WERI-Rb-1 (cell line): ENCODE results near the gene PAQR8.

Source experiments
- DNase-seq: peaks from one replicate; pipeline ENCODE4 v3.0.0-alpha.2; 2020
- H3K27ac ChIP-seq: fragments of 250-450 bp; sonication (Bioruptor Pico); 2 replicates; pipeline ENCODE4 v1.5.1; 2020; ENCODE audit warnings: mild to moderate bottlenecking, moderate library complexity
- H3K27me3 ChIP-seq: fragments of 250-450 bp; sonication (Bioruptor Pico); 2 replicates; pipeline ENCODE4 v1.5.1; 2021; ENCODE audit warnings: mild to moderate bottlenecking, low read depth, moderate library complexity; ENCODE audit not compliant: insufficient read depth, severe bottlenecking
- H3K36me3 ChIP-seq: fragments of 250-450 bp; sonication (Bioruptor Pico); 2 replicates; pipeline ENCODE4 v1.5.1; 2020; ENCODE audit warnings: mild to moderate bottlenecking, moderate library complexity
- H3K4me3 ChIP-seq: 2 replicates; pipeline ENCODE4 v1.5.1; 2011; ENCODE audit warnings: low read depth, mild to moderate bottlenecking, control low read depth, low read length
- H3K9me3 ChIP-seq: fragments of 250-450 bp; sonication (Bioruptor Pico); 2 replicates; pipeline ENCODE4 v1.5.1; 2021; ENCODE audit warnings: mild to moderate bottlenecking, moderate library complexity; ENCODE audit not compliant: severe bottlenecking
- TF ChIP-seq, protein P1 (sequence below): IDR thresholded peaks from 2 replicates; pipeline ENCODE4 v1.5.1; 2011; ENCODE audit warnings: low read depth, mild to moderate bottlenecking, control low read depth, inconsistent platforms, low read length

PAQR8 gene

GRCh38 chr6:52435345-52435744 is 73.4 kb downstream of the PAQR8 start:
- DNase-seq, result no peak
- Histone ChIP-seq H3K27ac (no peak overlapping the region), H3K4me3 (no peak overlapping the region), H3K36me3 (peaks cover 4% of the 10 kb centered on the region; the same call in 1 of the 2 replicates), H3K27me3 (no peaks in the 10 kb centered on the region), H3K9me3 (no peaks in the 10 kb centered on the region)
- TF ChIP-seq, protein P1, sequence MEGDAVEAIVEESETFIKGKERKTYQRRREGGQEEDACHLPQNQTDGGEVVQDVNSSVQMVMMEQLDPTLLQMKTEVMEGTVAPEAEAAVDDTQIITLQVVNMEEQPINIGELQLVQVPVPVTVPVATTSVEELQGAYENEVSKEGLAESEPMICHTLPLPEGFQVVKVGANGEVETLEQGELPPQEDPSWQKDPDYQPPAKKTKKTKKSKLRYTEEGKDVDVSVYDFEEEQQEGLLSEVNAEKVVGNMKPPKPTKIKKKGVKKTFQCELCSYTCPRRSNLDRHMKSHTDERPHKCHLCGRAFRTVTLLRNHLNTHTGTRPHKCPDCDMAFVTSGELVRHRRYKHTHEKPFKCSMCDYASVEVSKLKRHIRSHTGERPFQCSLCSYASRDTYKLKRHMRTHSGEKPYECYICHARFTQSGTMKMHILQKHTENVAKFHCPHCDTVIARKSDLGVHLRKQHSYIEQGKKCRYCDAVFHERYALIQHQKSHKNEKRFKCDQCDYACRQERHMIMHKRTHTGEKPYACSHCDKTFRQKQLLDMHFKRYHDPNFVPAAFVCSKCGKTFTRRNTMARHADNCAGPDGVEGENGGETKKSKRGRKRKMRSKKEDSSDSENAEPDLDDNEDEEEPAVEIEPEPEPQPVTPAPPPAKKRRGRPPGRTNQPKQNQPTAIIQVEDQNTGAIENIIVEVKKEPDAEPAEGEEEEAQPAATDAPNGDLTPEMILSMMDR, result no peak

GRCh38 chr6:52438926-52439325 is 77.0 kb downstream of the PAQR8 start:
- no peak for DNase-seq
- no peaks in the 10 kb centered on the region for H3K27me3 ChIP-seq
- TF ChIP-seq, protein P1, result no peak
- no peaks in the 10 kb centered on the region for H3K9me3 ChIP-seq
- no peak overlapping the region for H3K27ac ChIP-seq
- peaks cover 6% of the 10 kb centered on the region; the same call in 1 of the 2 replicates for H3K36me3 ChIP-seq
- H3K4me3 ChIP-seq, result no peak overlapping the region

DNA sequence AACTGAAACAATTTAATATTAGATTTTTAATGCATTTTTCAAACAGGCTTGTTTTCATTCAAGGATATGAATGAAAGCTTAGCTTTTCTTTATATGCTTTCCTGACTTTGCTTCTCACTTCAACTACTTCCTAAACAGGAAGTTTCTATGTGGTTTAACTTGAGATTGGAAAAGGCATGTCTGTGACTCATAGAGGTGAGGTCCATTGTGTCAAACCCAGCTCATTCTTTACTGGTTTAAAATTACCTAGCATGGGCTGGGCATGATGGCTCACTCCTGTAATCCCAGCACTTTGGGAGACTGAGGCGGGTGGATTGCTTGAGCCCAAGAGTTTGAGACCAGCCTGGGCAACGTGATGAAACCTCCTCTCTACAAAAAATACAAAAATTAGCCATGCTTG is 92.6 kb downstream of the PAQR8 start:
- TF ChIP-seq, protein P1, result no peak
- Histone ChIP-seq H3K27ac (no peak overlapping the region), H3K27me3 (no peaks in the 10 kb centered on the region), H3K9me3 (peaks cover 14% of the 10 kb centered on the region), H3K36me3 (peaks cover 4% of the 10 kb centered on the region; the same call in 1 of the 2 replicates), H3K4me3 (no peak overlapping the region)
- no peak for DNase-seq

DNA sequence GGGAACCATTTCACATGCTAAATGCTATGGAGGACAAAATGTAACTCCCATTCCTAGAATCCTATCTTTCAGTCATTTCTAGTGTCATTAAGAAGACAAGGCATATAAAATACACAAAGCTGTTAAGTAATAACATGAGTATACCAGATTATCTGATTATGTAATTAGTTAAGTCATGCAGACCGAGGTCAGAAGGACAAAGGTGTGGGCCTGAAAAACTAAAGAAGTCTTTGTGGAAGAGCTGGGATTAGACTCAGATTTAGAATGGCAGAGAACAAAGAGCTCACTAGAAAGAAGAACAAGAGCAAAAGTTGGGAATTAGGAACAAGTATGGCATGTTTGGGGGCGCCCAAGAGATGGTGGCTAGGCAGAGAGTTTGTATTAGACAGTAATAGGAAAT is 95.1 kb downstream of the PAQR8 start:
- peak overlapping the region; percentile 73 for H3K27ac ChIP-seq
- no peak overlapping the region for H3K4me3 ChIP-seq
- H3K27me3 ChIP-seq, result no peaks in the 10 kb centered on the region
- H3K9me3 ChIP-seq, result peaks cover 3% of the 10 kb centered on the region
- peak; percentile 63 for DNase-seq
- H3K36me3 ChIP-seq, result peaks cover 4% of the 10 kb centered on the region; the same call in 1 of the 2 replicates
- TF ChIP-seq, protein P1, result no peak
